GM12864 (cell line): ENCODE measurements around the gene DIAPH3.

Experiments used
- DNase-seq: peaks from one replicate; pipeline ENCODE4 v3.0.0-alpha.2; 2011; ENCODE audit warnings: low read depth
- H3K4me3 ChIP-seq: 2 replicates; pipeline ENCODE4 v1.5.1; 2011; ENCODE audit warnings: mild to moderate bottlenecking, low read depth, low read length, control low read depth
- CTCF ChIP-seq: IDR thresholded peaks from 2 replicates; pipeline ENCODE4 v1.5.1; 2011; ENCODE audit warnings: low read depth, mild to moderate bottlenecking, moderate library complexity, low read length, control low read depth, inconsistent platforms; ENCODE audit errors: missing control alignments

Gene DIAPH3

GRCh38 chr13:59843040-59843439, 320.7 kb downstream of the DIAPH3 start:
- H3K4me3 ChIP-seq, result no peak overlapping the region
- no peak for TF ChIP-seq CTCF
- no peak for DNase-seq

GRCh38 chr13:59842507-59842906, 321.2 kb downstream of the DIAPH3 start:
- TF ChIP-seq CTCF, result no peak
- DNase-seq, result no peak
- H3K4me3 ChIP-seq, result no peak overlapping the region

- TF ChIP-seq CTCF, result no peak
- H3K4me3 ChIP-seq, result no peak overlapping the region
- DNase-seq, result no peak
Observed at GRCh38 chr13:59839186-59839585, 324.5 kb downstream of the DIAPH3 start.

- TF ChIP-seq CTCF, result no peak
- DNase-seq, result no peak
- no peak overlapping the region for H3K4me3 ChIP-seq
Observed at GRCh38 chr13:59837101-59837500, 326.6 kb downstream of the DIAPH3 start.

GRCh38 chr13:59835569-59835968, 328.2 kb downstream of the DIAPH3 start:
- H3K4me3 ChIP-seq, result no peak overlapping the region
- DNase-seq, result no peak
- no peak for TF ChIP-seq CTCF

- no peak for DNase-seq
- no peak overlapping the region for H3K4me3 ChIP-seq
- TF ChIP-seq CTCF, result no peak
Observed at GRCh38 chr13:59834801-59835200, 328.9 kb downstream of the DIAPH3 start.

GRCh38 chr13:59829690-59830089, 334.0 kb downstream of the DIAPH3 start:
- DNase-seq, result no peak
- H3K4me3 ChIP-seq, result no peak overlapping the region
- TF ChIP-seq CTCF, result no peak
